KBM-7 (cell line): ENCODE data around the gene TMEM109.
A peak's percentile ranks its signal among the peaks of the same experiment; 100 is the strongest.

Experiments
- DNase-seq: peaks from one replicate; pipeline ENCODE4 v3.0.0-alpha.2; 2015
- in situ Hi-C: fragments of 300-500 bp; cut with MboI; formaldehyde crosslinking; loops from 2 replicates; pipeline ENCODE4 v1.14.3; 2020; ENCODE audit warnings: low sequenced_read_pairs, low pct_unique_long_range_greater_than_20kb, mixed read lengths

TMEM109 gene, protein sequence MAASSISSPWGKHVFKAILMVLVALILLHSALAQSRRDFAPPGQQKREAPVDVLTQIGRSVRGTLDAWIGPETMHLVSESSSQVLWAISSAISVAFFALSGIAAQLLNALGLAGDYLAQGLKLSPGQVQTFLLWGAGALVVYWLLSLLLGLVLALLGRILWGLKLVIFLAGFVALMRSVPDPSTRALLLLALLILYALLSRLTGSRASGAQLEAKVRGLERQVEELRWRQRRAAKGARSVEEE

DNA sequence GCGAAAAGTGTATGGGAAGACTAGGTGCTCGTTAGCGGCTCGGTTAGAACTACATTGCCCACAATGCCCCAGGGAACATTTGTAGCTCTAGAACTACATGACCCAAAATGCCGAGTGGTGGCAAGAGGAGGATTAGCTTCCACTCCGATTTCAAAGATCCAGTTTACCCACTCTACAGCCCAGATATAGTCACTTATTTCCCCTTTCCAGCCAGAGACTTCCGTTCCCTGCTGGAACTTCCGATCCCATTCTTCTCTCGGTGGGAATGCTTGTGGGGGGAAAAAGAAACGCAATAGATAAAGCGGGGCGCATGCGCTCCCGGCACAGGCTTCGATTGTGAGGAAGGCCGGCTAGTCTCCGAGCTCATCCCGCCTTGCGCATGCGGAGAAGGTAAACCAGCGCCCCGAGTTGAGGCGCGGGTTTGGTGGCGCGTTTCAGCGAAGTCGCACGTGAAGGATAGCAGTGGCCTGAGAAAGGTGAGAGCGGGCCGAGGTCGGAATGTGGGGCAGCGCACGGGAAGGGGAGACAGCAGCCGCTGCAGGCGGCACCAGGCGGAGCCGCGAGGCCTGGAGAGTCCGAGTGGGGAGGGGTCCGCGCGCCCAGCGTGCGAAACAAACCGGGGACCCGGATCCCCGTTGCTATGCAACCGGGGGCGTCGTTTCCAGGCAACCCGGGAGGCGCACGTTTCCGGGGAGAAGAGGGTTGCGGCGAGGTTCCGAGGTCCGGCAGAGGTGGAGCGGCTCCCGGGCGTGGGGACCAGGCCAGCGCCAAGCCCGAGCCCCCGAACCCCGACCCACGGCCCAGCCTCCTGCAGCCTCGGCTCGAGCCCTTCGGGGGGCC lies at the start of gene TMEM109:
TMEM109 (plus strand) TSS at position 366 of the 840 bp plus-strand sequence. CDS start 5,536 bp downstream, outside the sequence.
- peak; percentile 91 for DNase-seq
- in situ Hi-C loops = no loop called here

DNA sequence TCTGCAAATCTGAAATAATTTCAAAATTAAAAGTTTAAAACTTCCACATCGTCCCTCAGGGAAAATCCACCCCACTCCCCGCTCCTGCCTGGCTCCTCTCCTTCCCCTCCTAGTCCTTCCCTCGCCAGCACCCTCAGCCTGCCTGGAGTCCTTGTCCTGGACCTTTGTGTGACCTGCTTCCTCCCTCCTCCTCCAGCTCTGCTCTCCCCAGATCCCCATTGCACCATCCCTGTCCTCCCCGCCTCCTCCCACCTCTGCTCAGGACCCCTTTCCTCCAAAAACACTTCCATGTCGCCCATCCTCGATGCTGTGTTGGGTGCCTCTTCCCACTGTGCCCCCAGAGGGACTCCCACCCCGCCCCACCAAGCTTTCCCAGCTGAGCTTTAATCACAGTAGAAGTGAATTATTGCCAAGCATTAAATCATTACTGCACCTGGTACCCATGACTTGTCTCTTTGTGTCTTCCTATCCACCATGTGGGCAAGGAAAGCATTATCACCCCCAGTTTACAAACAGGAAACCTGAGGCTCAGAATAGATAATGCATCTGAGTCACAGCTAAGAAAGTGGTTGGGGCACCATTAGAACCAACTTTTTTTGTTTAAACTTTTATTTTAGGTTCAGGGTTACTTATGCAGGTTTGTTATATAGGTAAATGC lies 49.0 kb upstream of the TMEM109 start:
- DNase-seq = no peak
- in situ Hi-C loops = no loop called here

DNA sequence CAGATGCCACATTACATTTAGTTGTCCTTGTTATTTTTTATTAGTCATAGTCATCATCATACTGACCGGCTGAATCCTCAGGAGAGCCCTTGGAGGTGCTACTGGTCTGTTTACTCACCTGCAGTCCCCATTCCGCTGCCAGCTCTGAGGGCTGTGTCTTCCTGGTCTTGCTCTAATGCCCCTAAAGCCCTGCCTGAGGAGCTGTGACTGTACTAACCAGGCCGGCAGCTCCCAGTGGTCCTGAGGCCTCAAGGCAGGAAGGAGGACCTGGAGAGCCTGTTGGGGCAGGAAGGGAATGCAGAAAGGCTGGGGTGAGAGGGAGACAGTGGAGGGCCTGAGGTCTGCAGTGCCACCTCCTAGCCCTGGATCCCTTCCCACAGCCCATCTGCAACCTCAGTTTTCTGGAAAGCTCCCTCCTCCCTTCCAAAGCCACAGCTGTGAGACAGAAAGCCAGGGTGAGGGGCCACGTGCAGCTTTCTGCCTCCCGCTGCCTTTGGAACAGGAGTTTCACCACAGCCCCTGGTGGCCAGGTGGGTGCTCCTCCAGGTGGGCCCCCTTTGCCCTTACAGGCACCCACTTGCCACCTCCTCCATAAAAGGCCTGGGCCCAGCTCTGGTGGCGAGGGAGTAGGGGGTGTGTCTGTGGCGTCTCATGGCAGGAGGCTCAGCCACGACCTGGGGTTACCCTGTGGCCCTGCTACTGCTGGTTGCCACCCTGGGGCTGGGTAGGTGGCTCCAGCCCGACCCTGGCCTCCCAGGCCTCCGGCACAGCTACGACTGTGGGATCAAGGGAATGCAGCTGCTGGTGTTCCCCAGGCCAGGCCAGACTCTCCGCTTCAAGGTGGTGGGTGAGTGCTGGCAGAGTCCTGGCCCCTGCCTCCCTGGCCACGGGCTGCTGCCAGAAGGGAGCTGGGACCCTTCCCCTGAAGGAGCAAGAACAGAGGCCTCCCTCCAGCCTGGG lies 46.8 kb upstream of the TMEM109 start, which contains the start of gene ZP1:
ZP1 (plus strand) TSS at position 632 of the 960 bp plus-strand sequence; CDS start at position 652, 20 bp downstream.
- DNase-seq = no peak
- in situ Hi-C loops = no loop called here

DNA sequence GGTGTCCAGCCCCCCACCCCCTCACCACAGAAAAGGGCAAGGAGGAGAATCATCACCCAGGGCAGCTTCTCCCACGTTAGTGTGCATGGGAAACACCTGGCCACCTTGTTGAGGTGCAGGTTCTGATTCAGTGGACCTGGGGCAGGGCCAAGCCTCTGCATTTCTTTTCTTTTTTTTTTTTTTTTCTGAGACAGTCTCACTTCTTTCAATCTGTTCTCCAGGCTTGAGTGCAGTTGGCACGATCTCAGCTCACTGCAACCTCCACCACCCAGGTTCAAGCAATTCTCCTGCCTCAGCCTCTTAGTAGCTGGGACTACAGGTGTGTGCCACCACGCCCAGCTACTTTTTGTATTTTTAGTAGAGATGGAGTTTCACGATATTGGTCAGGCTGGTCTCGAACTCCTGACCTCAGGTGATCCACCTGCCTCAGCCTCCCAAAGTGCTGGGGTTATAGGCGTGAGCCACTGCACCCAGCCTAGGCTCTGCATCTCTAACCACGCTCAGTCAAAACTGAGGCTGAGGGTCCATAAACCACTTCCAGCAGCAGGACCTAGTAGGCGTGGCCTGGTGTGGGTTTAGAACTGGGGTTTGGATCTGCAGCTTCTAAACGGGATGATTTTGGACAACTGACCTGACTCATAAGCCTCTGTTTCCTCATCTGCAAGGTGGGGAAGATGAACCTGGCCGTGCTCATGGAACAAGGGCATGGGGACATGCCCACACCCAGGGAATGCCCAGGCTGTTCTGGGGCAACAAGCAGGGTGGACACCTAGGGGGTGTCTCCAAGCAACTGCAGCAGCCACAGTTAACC lies 45.9 kb upstream of the TMEM109 start:
- in situ Hi-C loops = no loop called here
- DNase-seq = no peak

DNA sequence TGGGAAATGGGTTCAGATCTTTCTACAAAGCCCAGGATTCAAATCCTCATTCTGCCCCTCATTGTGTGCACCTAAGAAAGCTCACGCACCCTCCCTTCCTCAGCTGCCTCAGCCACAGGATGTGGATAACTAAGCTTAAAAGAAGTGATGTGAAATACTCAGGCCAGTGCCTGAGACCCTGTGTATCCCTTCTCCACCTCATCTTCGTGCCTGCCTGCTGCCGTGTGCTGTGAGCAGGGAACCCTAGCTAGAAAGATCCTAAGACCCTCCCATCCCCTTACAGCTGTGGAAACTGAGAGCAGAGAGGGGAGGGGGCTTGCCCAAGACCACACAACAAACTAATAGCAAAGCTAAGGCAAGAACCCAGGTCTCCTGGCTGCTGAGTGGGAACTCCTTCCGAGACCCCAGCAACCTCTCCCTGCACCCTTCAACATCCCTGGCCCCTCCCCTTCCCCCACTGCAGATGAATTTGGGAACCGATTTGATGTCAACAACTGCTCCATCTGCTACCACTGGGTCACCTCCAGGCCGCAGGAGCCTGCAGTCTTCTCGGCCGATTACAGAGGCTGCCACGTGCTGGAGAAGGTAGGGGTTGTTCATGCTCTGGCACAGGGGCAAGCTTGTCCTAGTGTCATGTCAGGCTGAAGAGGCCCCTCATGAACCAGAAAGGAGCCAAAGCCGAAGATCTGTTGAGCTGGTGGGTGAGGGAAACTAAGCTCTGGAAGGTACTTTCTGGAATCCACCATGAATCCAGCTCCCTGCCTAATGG lies 45.1 kb upstream of the TMEM109 start:
- DNase-seq = no peak
- in situ Hi-C loops = no loop called here

DNA sequence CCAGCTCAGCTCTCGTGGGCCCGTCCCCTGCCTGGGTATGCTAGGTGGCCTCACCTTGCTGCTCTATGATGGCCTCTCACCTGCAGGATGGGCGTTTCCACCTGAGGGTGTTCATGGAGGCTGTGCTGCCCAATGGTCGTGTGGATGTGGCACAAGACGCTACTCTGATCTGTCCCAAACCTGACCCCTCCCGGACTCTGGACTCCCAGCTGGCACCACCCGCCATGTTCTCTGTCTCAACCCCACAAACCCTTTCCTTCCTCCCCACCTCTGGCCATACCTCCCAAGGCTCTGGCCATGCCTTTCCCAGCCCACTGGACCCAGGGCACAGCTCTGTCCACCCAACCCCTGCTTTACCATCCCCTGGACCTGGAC lies 44.5 kb upstream of the TMEM109 start:
- in situ Hi-C loops = no loop called here
- DNase-seq = no peak

DNA sequence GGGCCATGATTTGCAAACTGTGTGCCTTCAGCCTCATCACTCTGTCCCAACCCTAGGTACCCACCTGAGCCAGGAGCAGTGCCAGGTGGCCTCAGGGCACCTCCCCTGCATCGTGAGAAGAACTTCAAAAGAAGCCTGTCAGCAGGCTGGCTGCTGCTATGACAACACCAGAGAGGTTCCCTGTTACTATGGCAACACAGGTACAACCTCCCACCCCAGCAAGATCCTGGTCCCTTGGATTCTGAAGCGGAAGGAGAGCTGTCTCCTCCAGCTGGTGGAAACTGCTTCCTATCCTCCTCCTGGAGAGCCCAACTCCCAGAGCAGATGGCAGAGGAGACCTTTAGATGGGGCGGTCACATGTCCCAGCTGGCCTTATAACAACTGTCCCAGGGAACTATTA lies 43.7 kb upstream of the TMEM109 start:
- no peak for DNase-seq
- in situ Hi-C loops = no loop called here

DNA sequence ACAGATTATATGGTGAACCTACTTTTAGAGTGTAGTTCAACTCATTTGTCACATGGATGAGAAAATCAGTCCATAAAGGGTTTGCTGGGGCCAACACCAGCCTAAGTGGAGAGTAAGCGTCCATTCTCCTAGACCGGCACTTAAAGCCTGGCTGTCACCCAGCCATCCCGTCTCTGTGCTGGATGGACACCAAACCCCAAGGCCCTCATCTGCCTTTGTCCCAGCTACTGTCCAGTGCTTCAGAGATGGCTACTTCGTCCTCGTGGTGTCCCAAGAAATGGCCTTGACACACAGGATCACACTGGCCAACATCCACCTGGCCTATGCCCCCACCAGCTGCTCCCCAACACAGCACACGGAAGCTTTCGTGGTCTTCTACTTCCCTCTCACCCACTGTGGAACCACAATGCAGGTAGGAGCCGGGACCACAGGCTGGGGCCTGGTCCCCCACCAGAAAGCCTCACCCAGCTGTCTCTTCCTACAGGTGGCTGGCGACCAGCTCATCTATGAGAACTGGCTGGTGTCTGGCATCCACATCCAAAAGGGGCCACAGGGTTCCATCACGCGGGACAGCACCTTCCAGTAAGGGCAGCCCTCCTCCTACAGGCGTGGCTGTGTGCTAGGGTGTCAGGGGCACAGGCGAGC lies 43.1 kb upstream of the TMEM109 start:
- no peak for DNase-seq
- in situ Hi-C loops = no loop called here

DNA sequence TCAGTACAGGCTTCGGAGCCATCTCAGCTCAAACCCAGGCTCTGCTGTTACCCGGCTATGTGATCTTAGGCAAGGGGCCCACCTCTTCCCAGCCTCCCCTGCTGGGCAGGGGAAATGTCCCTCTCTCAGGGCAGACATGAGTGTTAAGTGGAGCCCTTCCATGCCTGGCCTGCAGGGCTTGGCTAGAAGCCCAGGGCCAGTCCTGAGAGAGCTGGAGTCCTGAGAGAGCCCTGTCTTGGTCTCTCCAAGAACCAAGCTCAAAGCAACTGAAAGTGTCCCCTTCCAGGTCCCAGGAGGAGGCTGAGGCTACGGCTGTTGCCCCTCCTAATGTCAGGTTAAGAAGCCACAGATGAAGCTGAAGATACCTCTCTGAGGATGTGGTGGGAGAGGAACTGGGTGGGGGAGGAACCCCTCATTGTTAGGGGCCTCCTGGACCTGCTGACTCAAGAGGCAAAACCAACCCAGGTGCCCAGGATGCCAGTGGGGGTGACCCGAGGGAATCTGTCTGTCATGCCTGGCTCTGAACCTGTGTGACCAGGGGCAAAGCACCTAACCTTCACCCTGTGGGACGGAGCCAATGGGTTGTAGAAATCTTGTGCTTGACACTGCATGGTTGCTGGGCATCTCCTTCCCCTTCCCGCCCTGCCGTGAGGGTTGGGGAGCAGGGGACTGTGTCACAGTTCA lies 42.4 kb upstream of the TMEM109 start:
- DNase-seq = no peak
- in situ Hi-C loops = no loop called here

DNA sequence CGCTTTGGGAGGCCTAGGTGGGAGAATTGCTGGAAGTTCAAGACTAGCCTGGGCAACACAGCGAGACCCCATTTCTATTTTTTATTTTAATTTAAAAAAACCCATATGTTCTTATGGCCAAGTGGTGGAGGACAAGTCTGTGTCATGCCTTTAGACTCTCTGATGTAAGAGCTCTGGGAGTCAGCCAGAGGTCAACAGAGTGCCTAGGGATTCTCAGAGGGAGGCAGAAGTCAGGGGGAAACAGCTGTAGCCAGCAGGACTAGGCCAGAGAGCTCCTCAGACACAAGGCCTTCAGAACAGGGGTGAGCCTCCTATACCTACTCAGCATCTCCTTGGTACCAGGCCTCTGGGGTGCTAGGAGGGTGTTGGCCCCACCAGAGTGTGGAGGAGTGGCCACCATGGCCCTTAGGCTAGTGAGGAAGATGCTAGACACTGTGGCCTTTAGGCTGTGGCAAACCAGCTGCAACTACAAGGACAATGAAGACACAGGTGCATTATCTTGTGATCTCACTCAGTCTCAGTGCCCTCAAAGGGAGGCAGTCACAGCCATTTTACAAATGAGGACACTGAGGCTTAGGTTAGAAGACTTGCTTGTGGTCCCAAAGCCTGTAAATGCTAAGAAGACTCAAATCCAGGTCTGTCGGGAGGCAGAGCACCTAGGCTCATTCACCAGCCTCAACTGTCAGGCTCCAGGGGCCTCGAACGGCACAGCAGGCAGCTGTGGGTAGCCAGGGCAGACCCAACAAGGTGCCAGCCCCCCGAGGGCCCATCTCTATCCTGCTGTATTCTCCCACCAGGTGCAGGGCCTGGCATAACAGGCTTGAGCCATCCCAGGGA lies 41.6 kb upstream of the TMEM109 start:
- DNase-seq = no peak
- in situ Hi-C loops = no loop called here

DNA sequence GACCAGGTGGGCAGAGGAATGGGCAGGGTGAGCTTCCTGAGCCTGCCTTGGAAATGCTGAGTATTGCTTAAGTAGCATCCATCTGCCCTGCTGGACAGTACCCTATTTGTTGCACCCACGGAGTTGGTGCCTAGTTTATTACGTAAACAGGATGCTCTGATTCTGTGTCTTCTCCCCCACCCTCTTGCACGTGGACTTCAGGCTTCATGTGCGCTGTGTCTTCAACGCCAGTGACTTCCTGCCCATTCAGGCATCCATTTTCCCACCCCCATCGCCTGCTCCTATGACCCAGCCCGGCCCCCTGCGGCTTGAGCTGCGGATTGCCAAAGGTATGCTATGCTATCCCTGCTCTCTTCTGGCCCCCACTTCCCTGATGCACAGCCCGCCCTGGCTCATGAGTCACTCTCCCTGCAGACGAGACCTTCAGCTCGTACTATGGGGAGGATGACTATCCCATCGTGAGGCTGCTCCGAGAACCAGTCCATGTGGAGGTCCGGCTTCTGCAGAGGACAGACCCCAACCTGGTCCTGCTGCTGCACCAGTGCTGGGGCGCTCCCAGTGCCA lies 40.9 kb upstream of the TMEM109 start:
- in situ Hi-C loops = no loop called here
- DNase-seq = no peak

DNA sequence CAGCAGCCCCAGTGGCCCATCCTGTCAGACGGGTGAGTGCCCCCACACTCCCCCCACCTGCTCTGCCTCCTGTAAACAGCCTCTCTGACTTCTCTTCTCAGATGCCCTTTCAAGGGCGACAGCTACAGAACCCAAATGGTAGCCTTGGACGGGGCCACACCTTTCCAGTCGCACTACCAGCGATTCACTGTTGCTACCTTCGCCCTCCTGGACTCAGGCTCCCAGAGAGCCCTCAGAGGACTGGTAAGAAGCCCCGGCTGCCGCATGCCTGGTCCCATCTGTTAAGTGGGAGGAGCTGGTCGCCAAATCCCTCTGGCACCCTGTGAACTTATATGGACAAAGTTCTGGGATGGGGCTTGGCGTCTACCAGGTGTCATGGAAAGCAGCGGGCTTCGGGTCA lies 40.4 kb upstream of the TMEM109 start:
- DNase-seq = no peak
- in situ Hi-C loops = no loop called here

DNA sequence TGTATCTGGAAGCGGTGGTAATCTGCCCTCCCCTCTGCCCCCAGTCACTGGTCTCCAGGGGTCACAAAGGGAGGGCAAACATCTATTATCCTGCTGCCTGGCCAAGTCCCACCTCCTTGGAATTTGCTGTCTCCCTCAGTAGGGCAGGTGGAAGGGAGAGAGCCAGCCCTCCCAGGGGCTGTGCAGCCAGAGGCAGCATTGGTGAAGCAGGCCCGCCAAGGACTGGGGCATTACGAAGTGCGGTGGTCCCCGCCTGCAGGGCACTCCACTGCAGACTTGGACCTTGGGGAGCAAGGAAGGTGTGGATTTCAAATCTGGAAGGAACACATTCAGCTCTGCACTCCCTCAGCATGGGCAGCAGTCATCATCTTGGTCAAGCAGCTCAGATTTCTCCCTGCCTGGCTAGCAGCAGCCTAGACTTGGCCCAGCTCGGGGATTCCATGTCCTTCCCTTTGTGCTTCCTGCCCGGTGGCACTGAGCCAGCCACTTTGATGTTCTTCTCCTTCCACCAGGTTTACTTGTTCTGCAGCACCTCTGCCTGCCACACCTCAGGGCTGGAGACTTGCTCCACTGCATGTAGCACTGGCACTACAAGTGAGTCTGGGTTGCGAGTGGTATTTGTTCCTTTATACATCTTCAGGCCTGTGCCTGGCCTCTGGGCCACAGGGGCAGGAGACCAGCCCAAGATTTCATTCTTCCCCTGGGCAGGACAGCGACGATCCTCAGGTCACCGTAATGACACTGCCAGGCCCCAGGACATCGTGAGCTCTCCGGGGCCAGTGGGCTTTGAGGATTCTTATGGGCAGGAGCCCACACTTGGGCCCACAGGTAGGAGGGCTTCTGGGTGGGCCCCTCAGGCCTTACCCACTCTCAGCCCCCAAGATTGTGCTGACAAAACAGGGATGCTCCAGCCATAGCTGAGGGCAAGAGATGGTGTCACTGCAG lies 39.3 kb upstream of the TMEM109 start:
- in situ Hi-C loops = no loop called here
- no peak for DNase-seq

DNA sequence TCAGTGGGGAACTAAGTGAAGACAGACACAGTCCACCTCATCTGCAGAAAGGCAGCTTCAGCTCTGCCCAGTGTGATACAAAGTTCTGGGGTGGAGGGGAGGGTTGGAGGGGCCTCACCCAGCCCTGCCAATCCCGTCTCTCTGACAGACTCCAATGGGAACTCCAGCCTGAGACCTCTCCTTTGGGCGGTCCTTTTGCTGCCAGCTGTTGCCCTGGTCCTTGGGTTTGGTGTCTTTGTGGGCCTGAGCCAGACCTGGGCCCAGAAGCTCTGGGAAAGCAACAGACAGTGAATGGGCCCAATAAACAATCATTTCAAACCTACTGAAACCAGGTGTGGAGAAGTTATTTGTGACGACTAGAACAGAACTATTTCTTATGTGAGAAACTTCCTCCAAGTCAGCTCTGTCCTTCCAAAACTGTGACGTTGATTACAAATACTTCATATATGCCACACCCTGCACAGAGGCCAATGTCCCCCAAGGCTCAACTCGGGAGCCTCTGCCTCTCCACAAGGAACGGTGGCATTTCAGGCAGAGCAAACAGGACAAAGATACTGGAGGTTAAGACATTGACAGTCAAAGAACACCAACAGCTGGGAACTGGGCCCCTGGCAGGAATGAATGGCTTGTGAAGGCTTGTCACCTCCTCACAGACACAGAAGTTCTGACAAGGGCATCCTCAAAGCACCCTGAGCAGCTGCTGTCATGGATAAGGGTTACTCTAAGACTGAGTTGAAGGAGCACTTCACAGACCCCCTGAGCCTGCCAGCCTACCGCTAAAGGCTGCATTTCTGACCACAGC lies 38.4 kb upstream of the TMEM109 start:
- in situ Hi-C loops = no loop called here
- DNase-seq = no peak
